DMS114 treated with DMSO at 0.1 percent for 48 hours (cell line): ENCODE measurements around the gene ZCCHC24.

ENCODE experiments used
- DNase-seq: peaks from one replicate; lab custom pipeline; 2025; ENCODE audit not compliant: unreplicated experiment; lab: John Stamatoyannopoulos, UW

Gene ZCCHC24

DNA sequence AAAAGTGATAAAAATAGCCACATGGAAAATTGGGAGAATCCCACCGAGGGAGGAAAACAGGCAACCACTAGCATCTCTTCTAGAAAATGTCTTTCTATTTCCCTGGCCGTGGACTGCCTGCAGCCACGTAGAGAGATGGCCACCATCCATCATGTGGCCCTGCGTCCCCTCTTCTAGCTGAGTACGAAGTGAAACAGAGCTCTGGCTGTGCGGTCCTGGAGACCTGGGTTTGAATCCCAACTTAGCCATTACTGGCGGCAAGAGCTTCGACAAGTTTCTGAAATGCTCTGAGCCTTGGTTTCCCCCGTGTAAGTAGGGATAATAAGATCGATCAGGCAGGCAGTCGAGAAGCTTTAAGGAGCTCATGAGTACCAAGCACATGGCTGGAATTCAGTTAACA lies 32.9 kb downstream of the ZCCHC24 start:
- DNase-seq, result no peak

DNA sequence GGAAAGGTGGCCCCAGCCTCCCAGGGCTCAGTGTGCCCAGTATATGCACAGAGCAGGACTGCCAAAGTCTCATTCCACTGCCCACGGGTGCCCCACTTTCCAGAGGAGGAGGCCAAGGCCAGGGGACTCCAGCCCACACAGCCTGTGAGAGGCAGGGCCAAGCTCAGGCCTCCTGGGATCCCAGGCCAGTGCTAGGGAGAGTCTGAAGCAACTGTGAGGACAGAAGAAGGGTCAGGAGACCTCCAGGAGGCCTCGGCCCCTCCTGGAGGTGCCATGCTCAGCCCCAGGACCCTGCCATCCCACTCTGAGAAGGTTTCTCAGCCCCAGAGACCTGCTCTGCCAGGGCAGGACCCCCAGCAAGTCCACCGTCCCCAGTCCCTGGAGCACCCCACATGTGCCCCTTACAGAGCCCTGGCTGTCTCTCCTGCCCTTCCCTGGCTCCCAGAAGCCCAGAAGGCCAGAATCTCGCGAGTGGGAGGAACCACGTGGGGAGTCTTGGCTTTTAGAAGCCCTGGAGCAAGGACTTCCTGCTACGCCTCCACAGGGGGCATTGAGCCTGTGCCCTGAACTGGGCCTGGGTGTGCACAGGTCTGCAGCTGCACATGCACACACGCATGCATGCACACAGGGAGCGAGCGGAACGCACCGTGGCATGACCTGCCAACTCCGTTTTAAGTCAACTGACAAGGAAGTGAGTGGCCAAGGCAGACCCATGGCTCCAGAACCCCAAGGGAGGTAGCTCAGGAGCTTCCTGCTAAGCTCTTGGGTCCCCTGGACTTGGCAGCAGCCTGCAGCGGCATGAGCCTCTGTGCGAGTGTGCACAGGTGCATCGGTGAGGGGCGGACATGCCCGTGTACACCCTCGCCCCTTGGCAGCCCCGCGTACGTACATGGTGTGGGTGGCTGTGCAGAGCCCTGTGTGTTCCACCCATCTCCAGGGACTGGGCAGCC lies 33.6 kb downstream of the ZCCHC24 start:
- DNase-seq, result no peak

DNA sequence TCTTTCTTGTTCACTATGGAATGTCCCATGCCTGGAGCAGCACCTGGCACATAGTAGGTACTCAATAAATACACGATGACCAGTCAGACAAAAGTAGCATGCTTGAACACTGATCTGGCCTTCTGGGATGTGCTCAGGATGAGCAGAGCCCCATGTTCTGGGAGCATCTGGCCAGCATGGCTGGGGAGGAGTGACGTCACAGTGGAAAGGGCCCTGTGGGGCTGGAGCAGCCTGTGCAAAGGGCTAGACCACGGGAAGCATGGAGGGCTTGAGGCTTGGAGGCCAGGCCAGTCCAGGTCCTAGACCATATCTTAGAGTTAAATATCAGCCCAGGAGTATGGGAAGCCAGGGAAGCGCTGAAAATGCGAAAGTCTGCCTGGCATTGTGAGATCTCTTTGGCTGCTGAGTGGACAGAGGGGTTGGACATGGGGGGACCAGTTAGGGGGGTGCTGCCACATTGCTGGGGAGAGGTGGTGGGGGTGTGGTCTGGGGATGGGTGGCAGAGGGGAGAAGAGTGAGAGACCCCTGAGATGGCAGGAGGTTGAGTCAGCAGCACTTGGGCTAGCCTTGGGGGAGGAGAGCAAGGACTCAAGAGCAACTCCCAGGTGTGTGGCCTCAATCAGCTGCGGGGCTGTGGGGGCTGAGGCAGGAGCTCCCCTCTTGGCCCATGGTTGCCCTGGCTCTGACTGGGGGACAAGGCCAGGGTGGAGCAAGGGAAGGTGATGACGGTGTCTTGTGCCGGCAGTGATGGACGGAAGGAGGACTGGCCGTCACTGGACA lies 34.9 kb downstream of the ZCCHC24 start:
- DNase-seq, result no peak

DNA sequence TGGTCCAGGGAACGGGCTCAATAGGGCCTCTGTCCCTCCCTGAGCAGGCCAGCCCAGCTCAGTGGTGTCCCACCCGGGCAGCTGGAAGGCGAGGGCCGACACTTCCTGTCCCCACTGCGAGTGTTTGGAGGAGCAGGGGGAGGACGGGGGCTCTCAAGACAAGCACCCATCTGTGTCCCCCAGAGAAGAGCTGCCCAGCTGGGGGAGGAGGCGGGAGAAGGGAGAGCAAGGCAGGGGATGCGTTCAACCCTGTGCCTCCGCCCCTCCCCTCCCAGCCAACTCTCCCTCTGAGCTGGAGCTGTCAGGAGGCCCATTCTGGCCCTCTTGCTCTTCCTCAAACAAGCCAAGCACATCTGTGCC lies 35.7 kb downstream of the ZCCHC24 start:
- DNase-seq, result no peak

DNA sequence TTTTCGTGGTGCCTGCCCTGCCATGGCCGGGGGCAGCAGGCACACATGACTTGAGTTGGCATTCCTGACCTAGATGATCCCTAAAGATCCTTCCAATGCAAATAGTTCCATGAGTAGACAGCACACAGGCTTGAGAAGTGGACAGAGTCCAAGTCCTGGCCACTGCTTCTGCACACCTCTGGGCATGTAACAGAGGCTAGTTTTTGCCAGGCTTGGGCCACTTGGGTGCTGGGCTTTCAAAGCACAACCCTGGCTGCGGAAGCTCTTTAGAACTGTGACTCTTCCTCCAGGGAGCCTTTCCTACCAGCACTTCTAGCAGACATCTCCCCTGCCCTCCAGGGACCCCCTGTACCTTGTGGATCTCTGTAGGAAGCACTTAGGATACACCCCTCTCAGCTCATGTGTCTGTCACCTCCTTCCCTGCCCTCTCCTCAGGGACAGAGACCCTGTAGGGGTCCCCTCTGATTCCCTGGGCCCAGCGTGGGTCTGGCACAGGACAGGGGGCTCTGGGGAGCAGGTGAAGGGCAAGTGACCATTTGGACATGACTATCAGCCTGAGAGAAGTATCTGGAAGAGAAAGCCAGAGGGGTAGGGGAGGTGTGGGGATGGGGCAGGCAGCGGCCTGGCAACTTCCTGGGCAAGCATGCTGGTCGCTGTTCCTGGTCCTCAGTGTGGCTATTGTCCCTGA lies 36.2 kb downstream of the ZCCHC24 start:
- no peak for DNase-seq

DNA sequence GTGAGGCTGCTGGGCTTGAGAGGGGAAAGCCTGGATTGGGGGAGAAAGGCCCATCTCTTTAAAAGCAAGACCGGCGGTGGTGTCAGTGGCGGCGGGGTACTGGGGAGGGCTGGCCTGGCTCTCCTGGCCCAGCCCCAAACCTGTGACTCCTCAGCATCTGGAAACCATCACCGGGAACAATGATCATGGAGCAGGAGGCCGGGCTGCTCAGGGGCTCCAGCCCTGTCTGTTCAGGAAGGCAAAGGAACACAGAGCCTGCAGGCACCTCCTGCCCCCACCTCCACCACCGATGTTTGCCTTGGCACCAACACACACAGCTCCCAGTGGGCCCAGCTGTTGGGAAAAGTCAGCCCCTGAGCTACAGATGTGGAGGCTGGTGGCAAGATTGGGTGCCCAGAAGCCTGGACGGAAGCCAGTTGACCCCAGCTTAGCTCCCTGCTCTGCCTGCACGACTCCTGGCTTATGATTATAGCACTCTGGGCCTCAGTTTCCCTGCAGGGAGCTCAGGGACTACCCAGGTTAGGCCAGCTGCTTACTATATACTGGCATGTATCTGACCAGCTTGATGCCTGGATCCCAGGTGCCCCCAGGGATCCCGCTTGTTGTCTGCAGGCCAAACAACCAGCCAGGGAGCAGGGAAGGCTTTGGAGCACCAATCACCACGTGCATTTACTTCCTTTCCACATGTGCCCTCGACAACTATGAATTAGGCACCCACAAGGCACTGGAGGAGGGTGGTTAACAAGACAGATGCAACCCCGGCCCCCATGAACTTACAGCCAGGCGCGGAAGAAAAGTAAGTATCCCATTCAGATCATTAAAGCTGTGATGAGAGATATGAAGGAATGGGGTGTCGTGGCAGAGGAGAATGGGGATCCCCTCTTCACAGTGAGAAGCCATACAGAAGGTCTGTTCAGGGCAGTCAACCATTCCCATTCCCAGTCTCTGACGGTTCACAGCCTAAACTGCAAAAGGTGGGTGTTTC lies 37.3 kb downstream of the ZCCHC24 start:
- DNase-seq, result no peak

DNA sequence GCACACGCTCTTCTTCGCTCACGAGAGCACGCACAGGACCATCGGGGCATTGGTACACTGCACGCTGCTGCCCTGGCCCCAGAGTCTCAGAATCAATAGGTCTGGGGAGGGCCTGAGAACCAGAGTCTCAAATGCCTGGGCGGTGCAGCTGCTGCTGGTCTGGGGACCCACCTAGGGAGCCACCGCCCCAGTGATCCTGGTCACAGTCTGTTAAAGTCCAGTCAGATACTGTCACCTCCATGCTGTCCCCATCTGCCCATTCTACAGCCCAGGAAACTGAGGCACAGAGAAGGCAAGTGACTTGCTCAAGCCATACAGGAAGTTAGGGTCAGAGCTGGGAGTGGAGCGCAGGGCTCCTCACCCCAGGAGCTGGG lies 38.0 kb downstream of the ZCCHC24 start:
- no peak for DNase-seq

DNA sequence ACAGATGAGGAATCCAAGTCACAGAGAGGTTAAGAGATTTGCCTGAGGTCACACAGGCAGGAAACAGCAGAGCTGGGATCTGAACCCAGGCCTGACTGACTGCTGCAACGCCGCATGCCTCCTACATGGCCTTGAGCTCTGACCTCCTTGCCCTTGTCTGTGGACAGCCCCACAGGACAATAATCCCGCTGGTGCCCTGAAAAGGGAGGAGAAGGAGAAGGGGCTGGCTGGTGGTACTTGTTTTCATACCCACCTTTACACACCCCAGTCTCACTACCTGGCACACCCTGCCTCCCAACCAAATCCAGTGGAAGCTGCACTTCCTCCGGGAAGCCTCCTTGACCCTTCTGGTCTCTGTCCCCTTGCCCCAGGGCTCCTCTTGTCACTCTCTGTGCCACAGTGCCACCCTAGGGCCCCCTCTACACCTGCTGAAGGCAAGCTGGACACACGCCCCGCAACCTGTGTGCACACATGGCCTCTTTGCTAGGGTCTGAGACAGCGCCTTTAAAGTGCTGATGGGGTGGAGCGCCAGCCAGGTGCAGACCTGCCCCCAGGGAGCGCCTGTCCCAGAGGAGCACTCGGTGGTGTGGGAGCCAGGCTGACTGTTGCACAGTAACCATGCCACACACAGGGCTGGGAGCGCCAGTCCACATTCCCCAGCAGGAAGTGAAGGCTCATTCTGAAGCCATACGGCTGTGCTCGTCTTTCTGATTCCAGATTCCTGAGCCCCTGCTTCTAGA lies 38.6 kb downstream of the ZCCHC24 start:
- DNase-seq, result no peak

DNA sequence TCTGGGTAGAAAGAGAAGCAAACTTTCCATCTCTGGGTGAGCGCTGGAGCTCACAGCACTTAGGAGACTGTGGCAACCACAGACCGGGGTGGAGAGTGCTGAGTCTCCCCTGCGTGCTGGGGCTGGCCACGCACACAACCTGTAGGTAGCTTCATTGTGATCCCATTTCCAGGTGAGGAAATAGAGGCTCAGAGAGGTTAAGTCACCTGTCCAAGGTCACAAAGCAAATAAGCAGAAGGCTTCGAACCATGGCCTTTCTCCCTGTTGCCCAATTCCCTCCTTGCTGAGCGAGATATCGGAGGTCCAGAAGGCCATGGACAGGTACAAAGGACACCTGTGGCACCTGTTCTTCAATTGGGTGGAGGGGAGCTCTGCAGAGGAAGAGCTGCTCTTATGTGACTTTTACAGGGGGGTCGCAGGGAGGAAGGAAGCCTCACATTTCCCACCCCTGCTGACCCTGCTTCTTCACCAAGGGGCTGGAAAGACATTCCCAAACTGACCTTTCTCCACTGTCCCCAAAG lies 39.4 kb downstream of the ZCCHC24 start:
- DNase-seq, result no peak

DNA sequence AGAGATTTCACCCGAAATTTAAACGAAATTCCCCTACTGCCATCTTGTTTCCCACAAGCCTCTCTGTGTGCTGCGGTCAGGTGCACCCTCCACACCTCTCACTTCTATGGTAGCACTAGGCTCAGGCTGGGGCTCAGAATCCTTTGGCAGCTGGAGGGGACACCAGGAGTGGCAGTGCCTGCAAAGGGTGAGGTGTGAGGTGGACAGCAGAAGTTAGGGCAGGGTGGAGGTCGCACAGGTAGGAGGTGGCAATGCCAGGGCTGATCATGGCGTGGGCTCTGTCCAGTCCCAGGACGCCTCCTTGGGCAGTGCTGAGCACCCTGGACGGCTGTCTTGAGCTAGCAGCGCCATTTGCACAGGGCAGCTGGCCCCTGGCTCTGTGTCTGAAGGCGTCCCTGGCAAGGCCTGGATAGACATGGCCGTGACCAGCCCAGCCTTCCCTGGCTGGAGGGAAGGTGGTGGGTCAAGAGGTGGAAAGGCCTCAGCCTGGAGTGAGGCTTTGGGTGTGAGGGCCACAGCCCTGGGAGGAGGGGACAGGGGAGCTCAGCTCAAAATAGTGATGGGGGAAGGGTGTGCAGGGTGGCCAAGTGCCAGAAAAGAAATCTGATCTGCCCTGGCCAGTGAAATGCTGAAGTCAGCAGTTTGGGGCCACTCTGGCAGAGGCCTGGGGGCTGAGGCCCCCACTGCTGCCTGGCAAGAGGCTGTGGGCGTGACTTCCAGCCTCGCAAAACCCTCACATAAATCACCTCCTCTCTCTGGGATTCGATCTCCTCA lies 40.0 kb downstream of the ZCCHC24 start:
- DNase-seq, result no peak

DNA sequence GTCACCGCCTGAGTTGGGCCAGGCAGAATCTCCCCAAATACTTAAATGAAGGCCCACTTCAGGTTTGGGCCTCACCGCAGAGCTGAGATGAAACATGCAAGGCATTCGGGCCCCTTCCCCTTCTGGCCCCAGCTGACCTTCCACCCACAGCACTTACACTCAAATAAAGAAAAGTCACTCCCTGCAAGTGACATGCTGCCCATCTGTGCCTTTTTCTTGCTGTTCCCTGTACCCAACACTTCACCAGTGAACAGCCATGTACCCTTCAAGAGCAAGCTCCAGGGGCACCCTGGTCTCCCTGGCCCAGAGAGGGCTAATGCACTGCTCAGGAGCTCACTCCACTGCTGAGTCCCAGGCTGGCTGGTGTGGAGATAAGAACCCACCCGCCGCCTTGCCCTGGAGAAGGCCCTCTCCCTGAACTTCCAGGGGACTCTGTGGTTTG lies 40.7 kb downstream of the ZCCHC24 start:
- DNase-seq, result no peak

DNA sequence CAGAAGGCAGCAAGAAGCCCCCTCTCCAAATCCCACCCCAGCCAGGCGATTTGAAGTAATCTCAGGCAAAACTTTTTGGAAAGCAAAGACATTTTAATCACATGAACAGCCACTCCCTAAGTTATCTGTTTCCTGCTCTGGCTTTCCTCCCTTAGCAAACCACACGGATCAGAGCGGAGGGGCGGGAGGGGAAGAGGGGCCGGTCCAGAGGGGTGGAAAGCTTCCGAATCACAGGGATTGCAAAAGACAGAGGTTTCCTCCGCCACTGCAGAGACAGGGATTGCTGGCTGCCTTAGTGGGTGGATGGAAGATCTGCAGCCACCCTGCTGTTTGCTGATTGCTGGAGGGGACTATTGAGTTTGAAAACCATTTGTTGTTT lies 41.2 kb downstream of the ZCCHC24 start:
- DNase-seq, result no peak

DNA sequence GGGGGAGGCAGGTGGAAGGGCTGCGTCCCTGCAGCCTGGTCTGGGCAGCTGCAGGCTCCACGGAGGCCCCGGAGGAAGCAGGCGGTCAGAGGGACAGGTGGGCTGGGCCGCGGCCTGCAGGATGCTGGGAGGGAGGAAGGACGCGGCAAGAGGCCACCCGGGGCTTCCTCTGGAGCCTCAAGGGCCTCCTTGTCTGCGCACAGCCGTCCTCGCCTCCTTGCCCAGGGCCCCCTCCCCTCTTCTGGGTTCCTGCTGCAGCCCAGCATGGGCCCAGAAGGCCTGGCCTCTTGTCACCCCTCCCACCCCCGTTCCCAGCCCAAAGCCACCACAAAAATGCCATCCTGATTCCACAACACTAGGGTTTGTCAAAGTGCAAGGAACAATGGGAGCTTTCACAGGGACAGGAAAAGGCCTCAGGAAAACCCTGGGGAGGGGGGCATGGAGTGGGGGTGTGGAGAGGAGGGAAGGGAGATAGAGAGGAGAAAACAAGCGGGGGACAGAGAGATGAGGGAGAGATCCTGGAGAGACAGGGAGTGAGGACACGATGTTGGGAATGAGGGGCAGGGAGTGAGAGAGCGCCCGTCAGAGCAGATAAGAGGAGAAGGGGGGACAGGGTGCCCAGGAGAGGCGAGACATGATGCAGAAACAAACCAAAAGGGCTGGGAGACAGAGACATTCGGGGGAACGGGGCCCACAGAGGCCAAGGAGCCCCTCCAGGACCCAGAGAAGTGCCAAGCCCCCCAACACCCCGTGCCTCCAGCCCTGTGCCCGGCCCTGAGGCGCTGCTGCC lies 41.8 kb downstream of the ZCCHC24 start:
- DNase-seq, result no peak

DNA sequence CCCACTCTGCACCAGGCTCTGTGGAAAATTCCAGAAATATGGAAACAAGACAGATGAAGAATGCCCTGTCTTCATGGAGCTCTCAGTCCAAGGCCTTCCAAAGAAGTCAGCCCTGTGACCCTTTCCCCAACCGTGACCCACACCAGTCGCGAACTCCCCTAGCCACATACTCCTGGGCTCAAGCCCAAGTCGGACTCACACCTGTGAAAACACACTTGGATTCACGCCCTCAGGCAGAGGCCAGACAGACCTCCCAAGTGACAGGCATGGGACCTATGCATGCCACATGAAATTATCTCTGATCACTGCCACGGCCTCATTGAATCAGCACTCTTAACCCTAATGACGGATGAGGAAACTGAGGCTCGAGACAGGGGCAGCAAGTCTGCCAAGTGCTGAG lies 42.5 kb downstream of the ZCCHC24 start:
- DNase-seq, result no peak

DNA sequence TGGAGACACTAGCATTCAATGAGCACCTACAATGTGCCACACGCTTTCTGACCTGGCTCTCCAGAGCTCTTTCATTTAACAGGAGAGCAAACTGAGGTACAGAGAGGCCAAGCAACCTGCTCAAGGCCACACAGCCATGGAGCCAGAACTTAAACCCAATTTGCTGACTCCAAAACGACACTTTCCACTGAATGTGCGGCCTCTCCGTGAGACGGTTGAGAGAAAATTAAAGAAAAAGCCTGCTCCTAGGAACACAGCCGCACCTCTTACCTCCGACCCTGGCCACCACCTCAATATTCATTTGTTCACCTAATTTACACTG lies 42.8 kb downstream of the ZCCHC24 start:
- no peak for DNase-seq

DNA sequence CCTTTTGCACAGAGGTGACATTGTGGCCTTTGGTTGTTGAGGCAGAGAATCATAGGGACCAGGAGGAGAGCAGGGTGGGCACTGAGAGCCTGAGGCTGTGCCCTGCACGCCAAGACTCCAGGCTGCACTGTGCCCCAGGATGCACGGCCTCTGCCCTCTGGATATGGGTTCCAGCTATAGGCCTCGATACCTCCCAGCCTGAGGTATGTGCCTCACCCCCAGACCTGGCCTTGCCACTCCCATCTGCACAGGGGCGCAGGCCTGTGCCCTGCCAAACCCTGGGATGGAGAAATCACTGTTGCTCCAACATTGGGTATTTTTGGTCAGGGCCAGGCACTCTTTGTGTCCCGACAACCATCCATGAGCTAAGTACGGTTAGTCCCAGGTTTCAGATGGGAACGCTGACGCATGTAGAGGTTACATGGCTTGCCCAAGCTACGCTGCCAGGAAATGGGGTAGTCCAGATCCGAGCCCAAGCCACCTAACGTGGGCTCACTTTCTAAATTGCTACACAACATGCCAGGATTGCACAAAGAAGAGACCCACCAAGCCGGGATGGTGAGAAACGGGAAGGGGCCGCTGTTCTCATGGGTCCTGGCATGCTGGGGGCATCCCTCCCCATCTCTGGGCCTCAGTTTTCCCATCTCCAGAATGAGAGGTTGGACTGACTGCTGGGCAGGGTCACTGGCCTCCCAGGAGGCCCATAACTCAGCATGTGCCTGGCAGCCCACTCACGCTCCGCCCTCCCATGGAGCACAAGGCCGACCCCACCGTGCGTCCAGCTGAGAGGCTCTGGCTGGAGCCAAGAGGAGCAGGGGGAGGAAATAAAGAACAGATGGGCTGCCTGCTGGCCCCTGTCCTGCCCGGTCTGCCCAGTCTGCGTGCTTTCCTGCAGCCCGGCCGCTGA lies 44.2 kb downstream of the ZCCHC24 start:
- DNase-seq, result no peak
